Ishikawa (cell line): ENCODE results near the gene SURF6.

Experiments used
- CEBPB ChIP-seq: IDR thresholded peaks from 2 replicates; pipeline ENCODE4 v1.6.1; 2012
- CREB1 ChIP-seq: IDR thresholded peaks from 2 replicates; pipeline ENCODE4 v1.6.1; 2012; ENCODE audit warnings: low read depth
- EP300 ChIP-seq: IDR thresholded peaks from 2 replicates; pipeline ENCODE4 v1.6.1; 2012; ENCODE audit warnings: borderline replicate concordance
- FOXM1 ChIP-seq: IDR thresholded peaks from 2 replicates; pipeline ENCODE4 v1.6.1; 2012; ENCODE audit warnings: low read depth, borderline replicate concordance
- NFIC ChIP-seq: IDR thresholded peaks from 2 replicates; pipeline ENCODE4 v1.6.1; 2012
- RAD21 ChIP-seq: IDR thresholded peaks from 2 replicates; pipeline ENCODE4 v1.6.1; 2012; ENCODE audit warnings: low read depth
- TAF1 ChIP-seq: IDR thresholded peaks from 2 replicates; pipeline ENCODE4 v1.6.1; 2012; ENCODE audit warnings: low read depth, mild to moderate bottlenecking
- TCF12 ChIP-seq: IDR thresholded peaks from 2 replicates; pipeline ENCODE4 v1.6.1; 2012; ENCODE audit warnings: low read depth
- TEAD4 ChIP-seq: IDR thresholded peaks from 2 replicates; pipeline ENCODE4 v1.6.1; 2012
- YY1 ChIP-seq: IDR thresholded peaks from 2 replicates; pipeline ENCODE4 v1.6.1; 2012; ENCODE audit warnings: low read depth
- ZBTB7A ChIP-seq: IDR thresholded peaks from 2 replicates; pipeline ENCODE4 v1.6.1; 2012; ENCODE audit warnings: low read depth
- TF ChIP-seq, protein P1 (sequence below): IDR thresholded peaks from 2 replicates; pipeline ENCODE4 v1.6.1; 2012
- TF ChIP-seq, protein P2 (sequence below): IDR thresholded peaks from 2 replicates; pipeline ENCODE4 v1.6.1; 2012; ENCODE audit warnings: low read depth, mild to moderate bottlenecking
- TF ChIP-seq, protein P3 (sequence below): IDR thresholded peaks from 2 replicates; pipeline ENCODE4 v1.6.1; 2012

DNA sequence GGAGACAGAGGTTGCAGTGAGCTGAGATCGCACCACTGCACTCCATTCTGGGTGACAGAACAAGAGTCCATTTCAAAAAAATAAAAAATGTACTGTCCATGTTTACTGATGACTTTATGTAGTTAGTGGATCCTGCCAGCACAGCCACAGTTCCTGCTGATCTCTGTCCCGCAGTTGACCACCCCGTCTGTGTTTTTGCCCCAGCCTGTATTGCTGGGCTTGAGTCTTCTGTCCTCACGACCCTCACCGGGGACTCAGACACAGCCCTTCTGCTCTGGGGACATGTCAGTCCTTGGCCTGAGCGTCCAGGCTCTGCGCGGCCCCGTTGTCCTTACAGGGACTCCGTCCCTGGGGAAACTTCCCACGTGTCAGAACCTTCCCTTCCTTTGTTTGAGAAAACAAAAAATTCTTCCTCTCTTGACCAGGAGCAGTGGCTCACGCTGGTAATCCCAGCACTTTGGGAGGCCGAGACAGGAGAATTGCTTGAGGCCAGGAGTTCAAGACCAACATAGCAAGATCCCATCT is 14.5 kb downstream of the SURF6 start:
- TF ChIP-seq EP300: no peak
- TF ChIP-seq RAD21: no peak
- no peak for TF ChIP-seq YY1
- TF ChIP-seq, protein P1, sequence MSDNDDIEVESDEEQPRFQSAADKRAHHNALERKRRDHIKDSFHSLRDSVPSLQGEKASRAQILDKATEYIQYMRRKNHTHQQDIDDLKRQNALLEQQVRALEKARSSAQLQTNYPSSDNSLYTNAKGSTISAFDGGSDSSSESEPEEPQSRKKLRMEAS: no peak
- no peak for TF ChIP-seq TAF1
- TF ChIP-seq, protein P2, sequence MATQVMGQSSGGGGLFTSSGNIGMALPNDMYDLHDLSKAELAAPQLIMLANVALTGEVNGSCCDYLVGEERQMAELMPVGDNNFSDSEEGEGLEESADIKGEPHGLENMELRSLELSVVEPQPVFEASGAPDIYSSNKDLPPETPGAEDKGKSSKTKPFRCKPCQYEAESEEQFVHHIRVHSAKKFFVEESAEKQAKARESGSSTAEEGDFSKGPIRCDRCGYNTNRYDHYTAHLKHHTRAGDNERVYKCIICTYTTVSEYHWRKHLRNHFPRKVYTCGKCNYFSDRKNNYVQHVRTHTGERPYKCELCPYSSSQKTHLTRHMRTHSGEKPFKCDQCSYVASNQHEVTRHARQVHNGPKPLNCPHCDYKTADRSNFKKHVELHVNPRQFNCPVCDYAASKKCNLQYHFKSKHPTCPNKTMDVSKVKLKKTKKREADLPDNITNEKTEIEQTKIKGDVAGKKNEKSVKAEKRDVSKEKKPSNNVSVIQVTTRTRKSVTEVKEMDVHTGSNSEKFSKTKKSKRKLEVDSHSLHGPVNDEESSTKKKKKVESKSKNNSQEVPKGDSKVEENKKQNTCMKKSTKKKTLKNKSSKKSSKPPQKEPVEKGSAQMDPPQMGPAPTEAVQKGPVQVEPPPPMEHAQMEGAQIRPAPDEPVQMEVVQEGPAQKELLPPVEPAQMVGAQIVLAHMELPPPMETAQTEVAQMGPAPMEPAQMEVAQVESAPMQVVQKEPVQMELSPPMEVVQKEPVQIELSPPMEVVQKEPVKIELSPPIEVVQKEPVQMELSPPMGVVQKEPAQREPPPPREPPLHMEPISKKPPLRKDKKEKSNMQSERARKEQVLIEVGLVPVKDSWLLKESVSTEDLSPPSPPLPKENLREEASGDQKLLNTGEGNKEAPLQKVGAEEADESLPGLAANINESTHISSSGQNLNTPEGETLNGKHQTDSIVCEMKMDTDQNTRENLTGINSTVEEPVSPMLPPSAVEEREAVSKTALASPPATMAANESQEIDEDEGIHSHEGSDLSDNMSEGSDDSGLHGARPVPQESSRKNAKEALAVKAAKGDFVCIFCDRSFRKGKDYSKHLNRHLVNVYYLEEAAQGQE: no peak
- no peak for TF ChIP-seq ZBTB7A
- TF ChIP-seq FOXM1: no peak
- TF ChIP-seq, protein P3, sequence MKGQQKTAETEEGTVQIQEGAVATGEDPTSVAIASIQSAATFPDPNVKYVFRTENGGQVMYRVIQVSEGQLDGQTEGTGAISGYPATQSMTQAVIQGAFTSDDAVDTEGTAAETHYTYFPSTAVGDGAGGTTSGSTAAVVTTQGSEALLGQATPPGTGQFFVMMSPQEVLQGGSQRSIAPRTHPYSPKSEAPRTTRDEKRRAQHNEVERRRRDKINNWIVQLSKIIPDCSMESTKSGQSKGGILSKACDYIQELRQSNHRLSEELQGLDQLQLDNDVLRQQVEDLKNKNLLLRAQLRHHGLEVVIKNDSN: no peak
- no peak for TF ChIP-seq CREB1
- no peak for TF ChIP-seq TEAD4
- no peak for TF ChIP-seq CEBPB
- no peak for TF ChIP-seq NFIC
- no peak for TF ChIP-seq TCF12
